Activated naive CD8-positive, alpha-beta T cell treated with anti-CD3 and anti-CD28 coated beads for 36 hours (primary cell): Measurements from ENCODE around the gene ARID5B. TPM values are rescaled to one million over a fixed set of nuclear protein-coding genes. Genes with fewer than 3 reads are reported as not detected.
"Not testable (repeated sequence)": the region's sequence is repeated elsewhere in the genome, so short reads cannot be mapped to it uniquely, and the experiment has no call there.

ENCODE experiments used
- DNase-seq: peaks from one replicate; pipeline ENCODE4 v3.0.0; 2021
- H3K27ac Mint-ChIP-seq: one replicate; pipeline ENCODE4 v1.8.0; 2022; ENCODE audit warnings: mild to moderate bottlenecking, moderate library complexity, mixed read lengths
- H3K27me3 Mint-ChIP-seq: one replicate; pipeline ENCODE4 v1.8.0; 2022; ENCODE audit warnings: mild to moderate bottlenecking, mixed read lengths
- H3K36me3 Mint-ChIP-seq: one replicate; pipeline ENCODE4 v1.8.0; 2021; ENCODE audit warnings: mild to moderate bottlenecking, mixed read lengths
- H3K4me1 Mint-ChIP-seq: one replicate; pipeline ENCODE4 v1.8.0; 2021; ENCODE audit warnings: mixed read lengths
- H3K4me3 Mint-ChIP-seq: one replicate; pipeline ENCODE4 v1.8.0; 2022; ENCODE audit warnings: mild to moderate bottlenecking, moderate library complexity, mixed read lengths
- H3K9me3 Mint-ChIP-seq: one replicate; pipeline ENCODE4 v1.8.0; 2022; ENCODE audit warnings: mixed read lengths
- total RNA-seq, 2 experiments: library from RNA; stranded (reverse); gene quantifications; one replicate each; pipeline ENCODE4 v1.2.3, GENCODE V29; 2021

ARID5B gene
- total RNA-seq, 2 experiments from 2014 or later: 16.5 to 17.1 TPM

DNA sequence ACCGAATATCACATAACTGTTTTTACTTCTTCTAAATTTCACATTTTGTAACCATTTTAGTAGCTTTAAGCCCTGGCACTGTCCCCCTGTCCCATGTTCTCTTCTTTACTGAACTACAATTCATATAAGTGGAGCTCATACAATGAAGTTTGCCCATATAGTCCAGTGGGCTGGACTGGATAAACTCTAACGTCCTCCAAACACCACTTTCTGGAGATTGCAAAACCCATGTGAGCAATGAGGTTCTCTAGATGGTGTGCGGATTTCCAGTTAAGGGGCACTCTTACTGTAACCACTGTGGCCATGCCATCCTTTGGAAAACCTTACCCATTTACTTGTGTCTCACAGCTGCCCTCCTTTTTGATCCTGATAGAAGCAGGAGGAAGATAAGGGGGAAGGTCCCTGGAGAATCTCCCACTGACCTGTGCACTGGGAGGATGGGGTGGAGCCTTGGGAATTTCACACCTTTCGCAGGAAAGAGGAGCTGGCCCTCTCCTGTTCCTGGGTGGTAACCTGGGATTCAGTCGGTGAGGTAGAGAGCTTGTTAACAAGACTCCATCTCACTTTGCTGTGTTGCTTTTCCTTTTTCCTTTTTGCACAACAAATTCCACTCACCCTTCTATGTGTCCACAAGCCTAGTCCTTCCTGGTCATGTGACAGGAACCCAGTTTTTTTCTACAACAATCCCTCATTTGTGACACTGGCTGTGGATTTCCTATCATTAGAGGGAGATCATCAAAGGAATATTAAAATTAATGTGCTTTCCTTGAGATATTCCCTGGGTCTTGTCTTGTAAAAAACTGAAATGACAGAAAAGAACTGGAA lies 120.7 kb downstream of the ARID5B start:
- H3K9me3 Mint-ChIP-seq: peaks cover 10% of the 10 kb centered on the region
- no peaks in the 10 kb centered on the region for H3K27me3 Mint-ChIP-seq
- peak overlapping the region; percentile 23 for H3K27ac Mint-ChIP-seq
- H3K36me3 Mint-ChIP-seq: peaks cover 69% of the 10 kb centered on the region
- no peak overlapping the region for H3K4me3 Mint-ChIP-seq
- DNase-seq: no peak
- H3K4me1 Mint-ChIP-seq: peaks cover 52% of the 10 kb centered on the region

DNA sequence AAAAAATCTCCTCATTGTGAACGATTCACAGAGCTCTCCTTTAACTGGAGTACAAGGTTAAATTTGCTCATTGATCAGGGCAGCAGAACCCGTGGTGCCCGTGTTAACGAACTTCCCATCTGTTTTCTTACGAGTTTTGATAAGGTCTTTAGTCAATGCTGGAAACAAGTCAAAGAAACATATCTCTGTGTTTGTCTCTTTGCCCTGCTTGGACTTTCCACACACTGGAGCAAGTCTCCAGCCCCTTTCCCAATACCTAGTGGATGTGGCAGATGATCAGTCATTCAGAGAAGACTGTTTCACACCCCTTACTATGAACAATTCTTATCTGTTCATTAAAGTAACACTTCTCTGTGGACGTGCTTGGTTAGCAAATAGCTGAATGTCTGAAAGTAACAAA lies 121.3 kb downstream of the ARID5B start:
- no peak overlapping the region for H3K4me3 Mint-ChIP-seq
- peak overlapping the region; percentile 23 for H3K27ac Mint-ChIP-seq
- peaks cover 69% of the 10 kb centered on the region for H3K36me3 Mint-ChIP-seq
- DNase-seq: no peak
- peaks cover 10% of the 10 kb centered on the region for H3K9me3 Mint-ChIP-seq
- H3K27me3 Mint-ChIP-seq: no peaks in the 10 kb centered on the region
- H3K4me1 Mint-ChIP-seq: peaks cover 52% of the 10 kb centered on the region

DNA sequence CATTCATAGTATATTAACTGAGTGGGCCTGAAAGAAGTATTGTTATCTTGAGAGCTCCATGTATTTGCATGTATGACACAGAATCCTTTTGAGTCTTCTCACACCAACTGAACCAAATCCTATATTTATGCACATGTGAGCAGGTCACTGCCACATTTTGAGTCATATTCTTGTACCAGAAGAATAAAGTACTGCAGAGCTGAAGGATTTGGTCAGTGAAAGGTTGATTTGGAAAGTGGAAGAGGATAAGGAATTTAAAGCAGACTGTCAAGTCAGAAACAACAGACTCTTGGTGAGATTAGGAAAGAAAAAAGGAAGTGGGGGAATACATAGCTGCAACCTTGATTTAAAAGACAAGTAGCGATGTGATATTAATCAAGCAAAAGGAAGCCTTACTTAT lies 121.8 kb downstream of the ARID5B start:
- H3K4me1 Mint-ChIP-seq: peaks cover 51% of the 10 kb centered on the region
- H3K36me3 Mint-ChIP-seq: peaks cover 70% of the 10 kb centered on the region

DNA sequence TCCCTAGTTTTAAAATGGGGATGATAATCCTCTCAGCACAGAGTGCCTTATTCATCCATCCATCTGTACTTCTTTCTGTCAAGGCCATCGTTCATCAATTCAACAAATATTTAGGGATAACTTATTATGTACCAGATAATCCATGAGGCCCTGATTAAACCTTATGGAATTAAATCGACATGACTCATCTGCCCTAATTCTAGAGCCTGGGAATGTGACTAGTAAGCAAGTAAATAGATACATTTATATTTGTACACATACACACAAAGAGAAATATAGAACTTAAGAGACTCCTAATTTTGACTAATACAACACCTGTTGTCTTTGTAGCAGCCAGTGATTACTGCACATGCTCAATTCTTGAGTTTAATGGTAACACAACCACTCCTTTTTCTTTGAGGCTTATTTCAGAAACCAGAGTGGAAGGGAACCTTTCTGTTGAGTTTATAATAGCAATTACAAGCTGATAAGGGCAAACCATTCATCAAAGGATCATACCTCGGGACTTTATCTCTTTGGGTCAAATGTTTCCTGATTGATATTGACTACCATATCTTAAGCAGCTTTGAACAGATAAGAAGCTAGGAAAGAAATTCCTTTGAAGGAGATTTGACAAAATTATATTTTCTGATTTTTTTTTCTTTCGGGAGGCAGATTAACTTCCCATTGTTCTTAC lies 122.7 kb downstream of the ARID5B start:
- H3K27ac Mint-ChIP-seq: no peak overlapping the region
- DNase-seq: no peak
- H3K27me3 Mint-ChIP-seq: no peaks in the 10 kb centered on the region
- no peak overlapping the region for H3K4me3 Mint-ChIP-seq
- H3K4me1 Mint-ChIP-seq: peaks cover 50% of the 10 kb centered on the region
- H3K36me3 Mint-ChIP-seq: peaks cover 66% of the 10 kb centered on the region
- peaks cover 10% of the 10 kb centered on the region for H3K9me3 Mint-ChIP-seq

More for the DNA sequence above, 121.8 kb downstream of the ARID5B start:
- Mint-ChIP-seq H3K4me3 (no peak overlapping the region), H3K9me3 (peaks cover 10% of the 10 kb centered on the region), H3K27ac (no peak overlapping the region), H3K27me3 (no peaks in the 10 kb centered on the region)
- DNase-seq: no peak

- Mint-ChIP-seq H3K4me1 (peaks cover 46% of the 10 kb centered on the region), H3K4me3 (no peak overlapping the region), H3K27ac (no peak overlapping the region), H3K9me3 (peaks cover 10% of the 10 kb centered on the region), H3K36me3 (peaks cover 68% of the 10 kb centered on the region), H3K27me3 (no peaks in the 10 kb centered on the region)
- DNase-seq: no peak
Measured at GRCh38 chr10:62025134-62025794, 123.8 kb downstream of the ARID5B start.

DNA sequence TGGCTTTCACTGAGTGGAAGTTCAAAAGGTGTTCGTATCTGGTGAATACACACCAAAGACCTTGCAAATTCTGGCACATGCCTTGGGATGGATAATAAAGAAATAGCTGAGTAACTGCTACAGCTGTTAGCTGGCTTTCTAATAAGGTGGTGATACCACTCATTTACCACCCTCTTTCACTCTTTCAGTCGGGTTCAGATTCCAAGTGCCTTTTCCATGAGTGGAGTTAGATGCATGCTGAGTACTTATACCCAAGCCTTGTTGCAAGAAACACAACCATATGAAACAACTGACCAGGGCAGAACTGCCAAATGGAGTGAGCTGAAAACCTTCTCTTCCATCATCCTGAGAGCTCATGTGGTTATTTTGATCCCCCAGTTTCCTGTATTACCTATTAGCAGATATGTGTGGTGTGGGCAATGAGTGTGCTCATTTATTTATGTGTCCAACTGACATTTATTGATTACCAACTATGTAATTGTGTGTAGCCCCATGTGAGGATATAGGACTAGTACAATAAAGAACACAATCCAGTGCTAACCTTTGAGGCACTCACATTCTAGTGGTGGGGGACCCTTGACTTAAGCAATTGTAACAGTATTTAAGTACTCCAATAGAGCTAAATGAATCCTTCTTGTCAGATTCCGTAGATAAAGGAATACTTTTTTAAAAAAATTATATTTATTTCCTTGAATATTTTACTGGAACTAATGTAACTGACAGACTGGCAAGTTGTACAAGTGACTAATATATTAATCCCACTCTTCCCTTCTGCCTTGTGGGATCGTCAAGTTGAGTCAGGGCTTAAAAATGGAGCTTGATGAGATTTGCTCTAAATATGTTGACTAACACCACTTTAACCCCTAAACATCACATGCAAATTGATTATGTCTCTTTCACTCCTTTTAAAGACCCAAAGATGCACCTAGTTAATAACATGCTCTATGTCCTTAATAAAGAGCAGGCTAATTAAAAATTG lies 124.7 kb downstream of the ARID5B start:
- DNase-seq: no peak
- H3K4me3 Mint-ChIP-seq: no peak overlapping the region
- H3K36me3 Mint-ChIP-seq: peaks cover 74% of the 10 kb centered on the region
- H3K9me3 Mint-ChIP-seq: peaks cover 10% of the 10 kb centered on the region
- H3K4me1 Mint-ChIP-seq: peaks cover 45% of the 10 kb centered on the region
- H3K27me3 Mint-ChIP-seq: no peaks in the 10 kb centered on the region
- no peak overlapping the region for H3K27ac Mint-ChIP-seq

GRCh38 chr10:62027841-62028501 lies 126.5 kb downstream of the ARID5B start:
- DNase-seq: no peak
- Mint-ChIP-seq H3K27ac (peak overlapping the region; percentile 38), H3K27me3 (no peaks in the 10 kb centered on the region), H3K36me3 (peaks cover 69% of the 10 kb centered on the region), H3K9me3 (peaks cover 4% of the 10 kb centered on the region), H3K4me1 (peaks cover 41% of the 10 kb centered on the region), H3K4me3 (no peak overlapping the region)

GRCh38 chr10:62028502-62028842 lies 127.0 kb downstream of the ARID5B start:
- H3K27ac Mint-ChIP-seq: peak overlapping the region; percentile 38
- not testable (repeated sequence) for H3K9me3 Mint-ChIP-seq, H3K27me3 Mint-ChIP-seq, DNase-seq, H3K4me3 Mint-ChIP-seq
- H3K4me1 Mint-ChIP-seq: peaks cover 41% of the 10 kb centered on the region
- H3K36me3 Mint-ChIP-seq: peaks cover 68% of the 10 kb centered on the region

GRCh38 chr10:62029401-62029800 lies 127.9 kb downstream of the ARID5B start:
- Mint-ChIP-seq H3K4me1 (peaks cover 46% of the 10 kb centered on the region), H3K9me3 (no peaks in the 10 kb centered on the region), H3K4me3 (no peak overlapping the region), H3K27ac (peak overlapping the region; percentile 54), H3K27me3 (no peaks in the 10 kb centered on the region), H3K36me3 (peaks cover 60% of the 10 kb centered on the region)
- no peak for DNase-seq

GRCh38 chr10:62031507-62031906 lies 130.0 kb downstream of the ARID5B start:
- no peak for DNase-seq
- H3K27ac Mint-ChIP-seq: no peak overlapping the region
- no peak overlapping the region for H3K4me3 Mint-ChIP-seq
- H3K36me3 Mint-ChIP-seq: peaks cover 59% of the 10 kb centered on the region
- no peaks in the 10 kb centered on the region for H3K27me3 Mint-ChIP-seq
- no peaks in the 10 kb centered on the region for H3K9me3 Mint-ChIP-seq
- H3K4me1 Mint-ChIP-seq: peaks cover 40% of the 10 kb centered on the region

- Mint-ChIP-seq H3K27me3 (no peaks in the 10 kb centered on the region), H3K9me3 (no peaks in the 10 kb centered on the region), H3K4me3 (no peak overlapping the region), H3K4me1 (peaks cover 48% of the 10 kb centered on the region), H3K36me3 (peaks cover 47% of the 10 kb centered on the region), H3K27ac (peak overlapping the region; percentile 62)
- DNase-seq: no peak
Measured at GRCh38 chr10:62033125-62033524, 131.6 kb downstream of the ARID5B start.

DNA sequence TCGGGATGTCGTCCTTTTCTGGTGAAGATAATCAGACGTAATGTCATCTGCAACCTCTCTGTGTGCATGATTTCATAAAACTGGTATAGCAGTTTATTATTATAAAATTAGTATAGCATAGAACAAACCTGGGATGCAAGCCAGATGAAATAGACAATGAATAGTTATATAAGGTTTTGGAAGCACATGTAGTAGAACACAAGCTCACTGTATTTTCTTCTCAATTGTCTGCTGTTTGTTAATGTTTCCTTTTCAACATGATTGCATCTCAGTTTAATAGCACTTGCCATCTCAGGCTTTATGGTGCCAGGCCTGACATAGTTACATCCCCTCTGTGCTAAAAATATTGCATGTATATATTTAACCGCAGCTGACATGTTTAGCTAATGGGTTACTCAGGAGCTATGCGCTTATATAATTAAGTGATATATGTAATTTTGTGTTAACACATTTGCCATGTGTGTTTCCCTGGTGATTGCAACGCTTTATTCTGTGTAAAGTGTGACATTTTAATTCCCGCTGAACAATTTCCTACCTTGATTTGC lies 132.7 kb downstream of the ARID5B start:
- no peak overlapping the region for H3K27ac Mint-ChIP-seq
- H3K36me3 Mint-ChIP-seq: peaks cover 40% of the 10 kb centered on the region

DNA sequence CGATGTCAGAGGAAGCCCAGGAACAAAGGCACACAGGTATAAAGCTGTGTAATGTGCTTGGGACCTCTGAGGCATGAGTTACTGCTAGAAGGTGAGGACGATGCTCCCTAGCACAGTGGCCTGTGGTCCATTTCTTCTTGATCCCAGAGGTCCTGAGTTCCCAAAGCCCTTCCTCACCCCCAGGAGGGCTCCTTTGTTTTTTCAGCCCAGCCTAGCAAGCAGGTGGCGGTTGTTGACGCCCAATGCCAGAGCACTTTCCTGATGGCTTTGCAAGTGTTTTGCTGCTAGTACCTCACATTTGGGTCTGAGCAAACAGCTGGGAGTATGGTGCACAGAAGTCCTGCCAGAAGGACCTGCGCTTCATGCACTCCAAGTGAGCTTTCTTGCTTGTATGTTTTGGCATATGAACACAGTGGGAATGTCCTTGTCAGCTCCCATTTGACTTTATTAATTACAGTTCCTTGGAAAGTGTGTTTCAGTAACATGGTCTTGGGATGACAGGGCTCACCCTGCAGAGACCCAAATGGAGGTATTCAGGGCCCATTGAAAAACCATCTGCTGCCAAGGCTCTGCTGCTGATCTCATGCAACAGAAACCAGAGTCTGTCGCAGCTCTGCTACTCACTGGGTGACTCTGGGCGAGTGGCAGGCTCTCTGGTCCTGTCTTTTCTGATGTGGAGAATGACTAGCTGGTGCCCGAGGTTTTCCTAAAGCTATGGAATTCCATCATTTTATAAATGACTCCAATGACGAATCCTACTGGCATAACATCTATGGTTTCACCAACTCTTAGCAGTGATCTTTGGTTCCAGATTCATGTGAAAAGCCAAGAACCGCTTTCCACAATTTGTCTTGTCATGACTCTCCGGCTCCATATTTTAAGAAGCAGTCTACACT lies 134.9 kb downstream of the ARID5B start:
- Mint-ChIP-seq H3K9me3 (no peaks in the 10 kb centered on the region), H3K27me3 (no peaks in the 10 kb centered on the region), H3K36me3 (peaks cover 35% of the 10 kb centered on the region), H3K27ac (peak overlapping the region; percentile 38), H3K4me3 (no peak overlapping the region), H3K4me1 (peaks cover 56% of the 10 kb centered on the region)
- no peak for DNase-seq

More for the DNA sequence above, 132.7 kb downstream of the ARID5B start:
- Mint-ChIP-seq H3K4me3 (no peak overlapping the region), H3K4me1 (peaks cover 48% of the 10 kb centered on the region), H3K27me3 (no peaks in the 10 kb centered on the region), H3K9me3 (no peaks in the 10 kb centered on the region)
- no peak for DNase-seq
